NCI-H446 treated with DMSO at 0.1 percent for 48 hours (cell line): ENCODE data around the gene CRIM1.

ENCODE experiments used
- DNase-seq: peaks from one replicate; lab custom pipeline; 2025; lab: John Stamatoyannopoulos, UW

Gene CRIM1

DNA sequence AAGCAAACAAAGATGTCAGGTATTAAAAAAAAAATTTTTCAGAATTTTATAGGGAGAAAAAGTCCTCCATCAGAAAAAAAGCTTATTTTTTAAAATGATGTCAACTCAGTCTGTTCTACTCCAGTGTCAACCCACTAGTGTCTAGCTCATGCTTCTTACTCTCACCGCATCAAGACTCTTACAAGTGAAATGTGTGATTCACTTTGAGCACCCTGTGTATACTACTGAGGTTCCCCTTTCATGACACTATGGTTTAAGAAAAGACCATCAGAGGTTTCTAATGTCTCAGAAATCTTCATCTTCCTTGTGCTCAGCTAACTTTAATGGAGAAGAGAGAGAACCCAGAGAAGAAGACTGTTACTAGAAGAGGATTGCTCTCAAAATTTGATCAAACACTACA, 199.0 kb downstream of the CRIM1 start:
- DNase-seq = no peak

DNA sequence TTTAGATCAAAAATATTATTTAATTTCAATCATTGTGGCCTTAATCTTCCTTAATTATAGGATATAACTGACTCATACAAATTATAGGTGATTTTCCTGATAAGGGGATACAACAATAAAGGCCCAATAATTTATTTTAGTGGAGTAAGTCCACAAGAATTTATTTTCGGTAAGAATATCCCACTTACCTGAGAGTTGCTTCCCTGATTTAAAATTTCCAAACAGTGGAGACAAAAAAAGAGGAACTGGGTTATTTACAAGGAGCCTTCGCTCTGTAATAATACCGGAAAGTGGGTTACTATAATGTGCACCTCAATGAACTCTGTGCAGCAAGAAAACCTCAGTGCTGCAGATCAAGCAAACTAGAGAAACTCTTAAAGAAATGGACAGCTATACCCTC, 200.2 kb downstream of the CRIM1 start:
- no peak for DNase-seq

DNA sequence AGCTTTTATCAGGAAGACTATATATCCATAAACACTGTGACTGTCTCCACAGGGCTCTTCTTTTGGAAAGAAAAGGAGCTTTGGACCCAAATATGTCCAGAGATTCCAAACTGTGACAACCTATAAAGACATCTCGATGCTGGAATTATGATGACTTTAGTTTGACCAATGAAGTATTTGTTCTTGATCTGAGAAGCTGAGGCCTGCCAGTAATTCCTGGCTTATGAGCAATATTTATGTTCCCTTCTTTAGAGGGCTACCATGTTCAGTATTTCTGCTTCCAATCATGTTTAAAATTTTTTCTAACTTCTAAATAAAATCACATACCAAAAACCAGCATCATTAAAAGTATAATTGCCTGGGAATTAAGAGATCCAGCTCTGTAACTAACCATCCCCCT, 201.3 kb downstream of the CRIM1 start:
- DNase-seq = no peak

DNA sequence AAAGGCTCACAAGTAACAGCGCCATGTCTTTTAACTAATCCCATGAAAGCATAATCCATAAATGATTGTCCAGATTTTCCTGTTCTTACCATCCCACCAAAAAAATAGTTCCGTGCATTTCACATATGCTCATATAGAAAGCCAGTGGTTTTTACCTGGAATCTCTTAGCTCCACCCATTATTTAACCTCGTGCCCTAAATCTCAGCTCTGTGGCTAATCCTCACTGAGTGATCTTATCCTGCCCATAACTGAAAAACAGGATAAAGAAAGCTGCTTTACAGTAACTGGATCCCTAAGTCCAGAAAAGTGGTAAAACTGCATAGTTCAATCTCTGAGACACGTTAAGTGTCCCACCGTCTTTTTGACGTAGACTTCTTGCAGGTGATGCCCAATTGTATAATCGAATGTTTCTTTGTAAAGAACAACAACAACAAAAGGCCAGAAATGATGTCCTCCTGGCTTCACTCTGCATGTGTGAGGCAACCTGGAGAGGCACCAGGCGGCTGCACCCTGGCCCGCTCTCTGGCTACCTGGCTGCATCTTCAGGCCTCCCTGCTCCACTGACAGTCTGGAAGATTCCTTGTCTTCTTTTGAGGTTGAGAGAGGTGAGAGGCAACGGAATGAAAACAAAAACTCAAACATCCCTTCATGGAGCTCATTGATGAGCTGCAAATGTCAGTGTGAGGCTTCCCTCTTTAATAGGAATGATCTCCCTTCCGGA, 203.8 kb downstream of the CRIM1 start:
- no peak for DNase-seq

DNA sequence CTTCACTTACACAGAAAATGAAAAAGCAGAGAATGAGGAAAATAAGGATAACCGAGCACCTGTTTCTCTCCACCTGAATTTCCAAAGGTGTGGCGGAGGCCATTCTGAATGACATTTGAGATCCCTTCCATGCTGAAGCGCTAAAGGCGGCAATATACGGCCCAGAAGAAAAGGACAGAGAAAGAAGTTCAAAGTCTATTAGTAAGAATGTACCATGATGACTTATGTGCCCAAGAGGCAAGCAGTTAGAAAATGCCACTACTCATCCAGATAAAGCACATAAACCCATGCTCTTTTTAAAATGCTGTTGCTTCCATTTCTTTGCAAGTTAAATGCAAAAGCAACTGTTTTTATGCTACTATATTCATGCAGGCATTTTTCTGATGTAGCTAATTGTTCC, 205.1 kb downstream of the CRIM1 start:
- DNase-seq = no peak

DNA sequence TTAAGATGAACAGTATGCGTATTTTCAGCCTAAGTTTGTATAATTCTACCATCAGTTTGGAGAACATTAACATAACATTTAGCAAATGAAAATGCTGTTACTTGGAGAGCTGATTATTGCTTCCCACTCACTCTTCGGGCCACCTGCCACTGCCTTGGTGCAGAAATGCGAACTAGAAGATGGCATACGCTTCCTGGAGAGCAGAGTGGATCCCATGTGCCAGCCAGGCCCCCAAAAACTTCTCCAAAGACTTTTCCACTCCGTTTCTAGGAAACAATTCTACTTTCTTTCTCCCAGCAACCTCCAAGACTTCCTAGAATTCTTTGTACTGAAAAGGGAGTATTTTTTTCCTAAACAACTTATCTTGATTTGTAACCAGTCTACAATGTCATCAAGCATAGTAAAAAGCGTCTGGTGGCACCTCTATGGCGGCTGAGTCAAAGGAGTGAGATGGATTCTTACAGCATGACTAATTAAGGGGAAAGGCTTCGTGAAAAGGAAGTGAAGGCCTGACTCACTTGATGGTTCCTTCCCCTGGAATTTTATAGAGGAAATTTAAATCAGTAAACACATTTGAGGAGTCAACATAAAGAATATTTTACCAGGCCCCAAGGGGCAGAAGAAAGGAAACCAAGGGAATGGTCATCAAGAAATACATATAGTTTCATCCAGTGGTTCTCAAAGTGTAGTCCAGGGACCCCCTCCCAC, 205.8 kb downstream of the CRIM1 start:
- no peak for DNase-seq

DNA sequence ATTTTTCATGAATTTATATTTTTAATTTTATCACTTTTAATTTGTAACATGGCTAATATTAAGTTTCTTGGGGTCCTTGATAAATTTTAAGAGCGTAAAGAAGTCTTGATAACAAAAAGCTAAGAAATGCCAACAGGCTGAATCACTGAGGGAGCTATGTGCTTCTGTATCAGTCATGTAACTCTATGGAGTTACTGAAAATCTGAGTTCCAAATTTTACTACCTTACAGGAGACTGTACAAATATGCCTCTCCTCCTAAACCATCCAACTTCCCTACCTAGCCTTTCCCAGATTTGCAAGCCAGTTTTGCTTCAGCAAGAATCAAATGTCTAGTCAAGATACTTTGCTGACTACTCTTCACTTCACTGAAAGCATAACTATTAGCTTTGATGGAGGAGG, 206.7 kb downstream of the CRIM1 start:
- DNase-seq = no peak

DNA sequence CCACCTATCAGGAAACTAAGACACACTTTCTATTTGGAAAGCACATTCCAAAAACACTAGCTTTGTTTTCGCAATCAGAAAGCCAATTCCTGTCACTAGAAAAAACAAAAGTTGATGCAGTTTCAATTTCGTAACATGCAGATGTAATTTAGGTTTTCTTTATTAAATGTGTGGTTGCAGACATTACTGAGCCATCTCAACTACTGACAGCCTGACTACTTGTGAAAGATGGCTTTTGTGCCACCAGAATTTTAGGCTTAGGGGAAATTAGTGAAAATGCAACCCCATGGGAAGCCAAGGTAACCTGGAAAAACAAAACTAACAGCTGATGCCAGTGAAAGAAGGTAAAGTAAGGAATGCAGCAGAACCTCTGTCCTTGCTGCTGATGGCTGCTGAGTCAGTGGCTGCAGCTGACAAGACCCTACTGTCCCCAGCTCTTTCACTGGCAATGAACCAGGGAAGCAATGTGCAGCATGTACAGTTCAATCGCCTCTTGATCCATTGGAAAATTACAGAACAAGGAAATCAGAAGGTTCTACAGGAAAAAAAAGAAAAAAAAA, 207.5 kb downstream of the CRIM1 start:
- DNase-seq = no peak

DNA sequence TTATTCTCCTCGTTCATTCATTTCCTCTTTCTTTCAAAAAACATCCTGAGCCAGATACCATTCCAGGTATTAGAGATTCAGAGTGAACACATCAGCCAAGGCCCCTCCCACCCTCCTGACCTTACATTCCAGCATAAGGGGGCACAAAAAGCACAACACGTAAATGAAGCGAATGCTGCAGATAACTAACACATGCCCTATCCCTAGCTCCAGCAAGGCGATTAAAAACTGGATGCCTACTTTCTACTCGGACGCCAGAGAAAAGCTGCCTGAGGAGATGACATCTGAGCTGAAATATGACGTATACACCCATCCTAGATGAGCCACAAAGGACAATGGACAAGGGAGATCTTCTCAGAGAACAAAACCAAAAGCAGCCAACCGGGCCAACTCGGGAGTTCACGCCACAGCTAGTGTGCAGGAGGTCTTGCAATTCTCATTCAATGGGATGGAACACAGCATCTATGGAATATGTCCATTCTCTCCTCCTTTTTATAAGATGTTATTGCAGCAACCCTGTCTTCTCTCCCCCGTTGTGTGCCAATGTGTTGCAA, 208.9 kb downstream of the CRIM1 start:
- DNase-seq = no peak

DNA sequence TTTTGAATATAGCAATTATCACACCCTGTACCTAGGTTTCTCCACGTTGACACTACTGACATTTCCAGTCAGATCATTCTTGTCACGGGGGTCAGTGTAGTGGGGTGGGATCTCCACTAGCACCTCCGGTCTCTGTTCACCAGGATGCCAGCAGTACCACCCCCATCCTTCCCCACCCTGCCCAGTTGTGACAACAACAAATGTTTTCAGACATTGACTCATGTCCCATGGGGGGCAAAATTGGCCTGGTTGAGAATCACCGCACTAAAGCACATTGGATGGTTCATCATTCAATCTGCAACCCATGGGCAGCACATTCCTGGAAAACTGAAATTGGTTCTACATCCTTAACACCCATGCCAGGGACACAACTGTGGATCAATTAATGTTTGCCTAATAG, 210.1 kb downstream of the CRIM1 start:
- no peak for DNase-seq

DNA sequence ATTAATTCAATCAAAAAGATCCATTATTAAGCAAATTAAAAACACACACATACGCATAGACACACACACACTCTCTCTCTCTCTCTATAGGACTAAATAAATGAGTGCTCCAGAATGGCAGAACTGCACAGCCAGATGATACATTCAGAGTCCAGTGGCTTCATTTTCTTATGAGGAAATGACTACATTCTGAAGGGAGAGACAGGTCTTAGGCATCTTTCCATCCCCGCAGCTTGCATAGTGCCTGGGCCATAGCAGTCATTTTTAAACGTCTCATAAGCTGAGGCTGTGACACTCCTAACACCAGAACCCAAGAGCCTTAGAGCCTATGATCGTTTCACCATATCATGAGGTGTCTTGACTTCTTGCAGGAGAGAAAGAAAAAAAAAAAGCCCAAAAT, 211.3 kb downstream of the CRIM1 start:
- DNase-seq = no peak

DNA sequence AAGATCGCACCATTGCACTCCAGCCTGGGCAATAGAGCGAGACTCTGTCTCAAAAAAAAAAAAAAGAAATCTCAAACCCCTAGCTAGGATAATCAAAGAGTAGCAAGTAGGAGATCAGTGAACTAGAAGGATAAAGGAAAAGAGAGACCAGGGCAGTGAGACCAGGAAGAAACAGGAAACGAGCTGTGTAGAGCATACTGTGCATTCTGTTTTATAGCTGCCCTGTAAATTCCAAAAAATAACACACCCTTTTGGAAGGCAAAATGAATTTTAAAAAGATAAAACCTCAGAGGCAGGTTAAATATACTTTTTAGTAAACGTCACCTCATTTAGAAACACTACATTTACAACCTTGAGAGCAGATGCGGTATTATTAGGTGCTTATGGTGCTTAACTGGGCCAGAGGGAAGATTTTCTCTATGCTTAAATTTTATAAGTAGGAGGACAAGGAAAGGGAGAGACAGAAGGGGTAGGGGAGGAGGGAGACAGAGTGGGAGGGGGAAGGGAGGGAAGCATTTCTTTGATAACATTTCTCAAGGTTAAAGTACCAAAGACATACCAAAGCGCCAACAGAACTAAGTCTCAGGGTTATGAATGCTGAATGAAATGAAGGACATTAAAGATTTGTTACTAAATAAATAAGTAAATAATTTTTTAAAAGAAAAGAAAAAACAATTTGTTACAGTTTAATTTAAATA, 212.3 kb downstream of the CRIM1 start:
- no peak for DNase-seq

DNA sequence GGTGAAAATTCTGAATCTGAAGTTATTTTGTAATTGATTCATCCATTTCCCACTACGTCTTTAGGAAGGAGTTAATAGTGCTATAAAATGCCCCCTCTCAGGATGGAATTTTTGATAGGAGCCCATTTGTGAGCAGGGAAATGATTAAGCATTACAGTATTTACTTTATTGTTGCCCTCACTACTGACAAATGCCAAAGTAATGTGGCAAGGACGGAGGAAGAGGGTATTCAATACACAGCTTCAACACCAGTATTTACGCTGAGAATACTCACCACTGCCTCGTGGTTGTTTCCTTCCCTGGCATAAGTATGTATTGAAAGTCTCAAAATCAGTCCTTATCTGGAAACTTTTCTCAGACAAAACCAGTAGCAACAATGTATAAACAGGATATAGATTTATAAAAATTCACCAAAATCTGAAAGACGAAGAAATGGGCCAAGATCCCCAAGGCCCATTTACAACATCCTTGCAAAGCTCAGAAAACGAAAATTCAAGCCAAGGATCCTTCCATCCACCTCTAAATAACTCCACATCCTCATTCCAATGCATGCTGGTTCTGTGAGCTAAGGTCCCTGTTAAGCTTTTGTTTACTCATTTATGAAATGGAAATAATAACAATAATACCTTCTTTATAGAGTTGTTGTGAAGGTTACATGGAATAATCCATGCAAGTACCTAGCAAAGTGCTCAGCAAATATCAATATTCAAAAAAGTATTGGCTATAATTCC, 213.1 kb downstream of the CRIM1 start:
- no peak for DNase-seq

DNA sequence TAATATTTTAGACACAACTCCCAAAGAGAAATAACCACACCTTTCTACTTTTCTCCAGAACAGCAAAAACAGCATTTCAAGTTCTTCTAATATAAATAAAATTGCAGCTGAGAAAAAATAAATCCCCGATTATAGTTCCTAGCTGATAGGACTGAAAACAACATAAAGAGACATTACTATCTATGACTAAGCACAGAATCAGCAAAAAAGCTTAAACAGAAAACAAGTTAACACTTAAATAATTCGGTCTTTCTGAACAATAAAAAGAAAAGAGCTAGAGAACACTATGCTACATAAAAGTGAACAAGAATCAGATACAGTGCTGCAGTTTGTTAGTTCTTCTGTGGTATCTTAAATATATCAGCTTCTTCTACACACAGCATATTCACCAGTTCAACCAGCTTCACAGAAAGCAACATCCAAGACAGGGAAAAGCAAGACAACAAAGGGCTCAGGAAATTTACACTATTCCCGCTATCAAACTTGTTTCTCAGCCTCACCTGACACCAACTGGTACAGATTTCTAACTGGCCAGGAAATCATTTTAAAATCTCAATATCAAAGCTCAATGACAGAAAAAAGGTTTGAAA, 213.8 kb downstream of the CRIM1 start:
- DNase-seq = no peak

DNA sequence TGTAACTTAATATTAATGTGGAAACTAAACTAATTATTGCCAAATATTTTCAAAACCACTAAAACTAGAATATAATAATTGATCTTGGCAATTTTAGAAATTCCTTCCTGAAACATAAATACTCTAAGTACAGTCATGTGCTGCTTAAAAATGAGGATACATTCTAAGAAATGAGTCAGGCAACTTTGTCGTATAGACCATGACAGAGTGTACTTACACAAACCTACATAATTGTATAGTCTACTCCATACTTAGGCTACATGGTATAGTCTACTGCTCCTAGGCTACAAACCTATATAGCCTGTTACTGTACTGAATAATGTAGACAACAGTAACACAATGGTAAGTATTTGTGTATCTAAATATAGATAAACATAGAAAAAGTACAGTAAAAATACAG, 214.8 kb downstream of the CRIM1 start:
- no peak for DNase-seq

DNA sequence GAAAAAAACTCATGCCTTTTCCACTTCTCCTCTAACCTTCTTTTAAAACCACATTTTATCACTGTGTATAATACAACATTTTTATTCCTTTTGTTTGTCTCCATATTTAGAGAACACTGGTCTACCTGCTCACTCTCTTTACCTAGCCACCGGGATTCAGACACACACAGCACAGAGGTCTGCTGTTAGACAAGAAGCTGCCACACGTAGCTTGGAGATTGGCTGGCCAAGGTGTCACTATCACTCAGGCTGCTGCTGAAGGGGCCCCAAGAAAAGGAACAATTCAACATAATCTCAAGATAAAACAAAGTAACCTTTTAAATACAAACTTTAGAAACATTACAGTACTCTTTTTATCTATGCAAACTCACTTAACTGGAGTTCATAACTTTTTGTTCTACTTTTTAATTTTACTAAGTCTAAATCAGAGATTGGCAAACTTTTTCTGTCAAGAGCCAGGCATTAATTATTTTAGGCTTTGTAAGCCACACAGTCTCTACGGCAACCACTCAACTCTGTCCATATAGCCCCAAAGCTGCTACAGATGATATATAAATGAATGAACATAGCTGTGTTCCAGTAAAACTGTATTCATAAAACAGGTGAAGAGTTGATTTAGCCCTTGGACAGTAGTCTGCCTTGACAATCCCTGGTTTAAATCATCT, 216.6 kb downstream of the CRIM1 start:
- DNase-seq = no peak

DNA sequence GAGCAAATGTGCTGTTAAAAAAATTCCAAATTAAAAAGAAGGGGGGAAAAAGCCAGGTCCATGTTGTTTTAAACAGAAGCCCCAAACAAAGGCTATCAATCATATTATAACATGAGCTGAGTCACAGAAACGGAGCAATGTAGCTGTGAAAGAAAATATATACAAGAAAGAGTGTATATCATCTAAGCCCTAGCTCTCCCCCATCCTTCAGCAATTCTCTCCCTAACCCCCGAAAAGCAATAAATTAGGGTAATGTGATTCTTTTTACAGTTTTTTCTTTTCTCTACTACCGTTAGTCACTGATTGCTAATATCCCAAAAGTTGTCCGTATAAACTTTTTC, 217.1 kb downstream of the CRIM1 start:
- DNase-seq = no peak

DNA sequence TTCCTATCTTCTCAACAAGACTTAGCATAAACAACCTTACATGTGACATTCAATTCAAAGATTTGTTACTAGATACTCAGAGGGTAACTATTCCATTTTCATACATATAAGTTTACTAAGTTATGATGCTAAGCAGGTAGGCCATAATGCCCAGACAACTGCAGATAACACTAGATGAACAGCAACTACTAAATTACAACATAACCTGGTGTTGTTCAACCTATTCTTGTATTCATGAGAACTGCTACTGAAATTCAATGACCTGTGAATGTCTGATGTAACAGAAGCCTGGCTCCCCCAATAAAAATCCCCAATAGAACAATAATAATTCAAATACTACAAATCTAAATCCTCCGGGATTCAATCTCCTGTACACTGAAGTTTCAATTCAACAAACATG, 217.6 kb downstream of the CRIM1 start:
- no peak for DNase-seq

DNA sequence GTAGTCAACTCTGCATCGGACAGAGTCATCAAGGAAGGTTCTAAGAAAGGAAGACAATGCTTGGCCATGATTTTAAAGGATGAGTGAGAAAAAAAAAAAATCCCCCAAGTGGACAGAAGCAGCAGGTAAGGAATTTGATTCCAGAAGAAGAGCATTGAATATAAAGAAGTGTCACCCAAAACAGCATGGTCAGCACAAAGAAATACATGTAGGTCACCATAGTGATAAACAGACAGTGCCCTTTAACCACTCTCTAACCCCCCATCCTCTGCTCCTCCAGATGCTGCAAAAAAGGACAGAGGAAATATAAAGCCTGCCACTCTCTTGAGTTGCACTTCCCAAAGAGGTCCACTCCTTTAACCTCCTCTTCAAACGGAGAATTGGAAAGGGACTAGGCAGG, 219.0 kb downstream of the CRIM1 start:
- DNase-seq = no peak

DNA sequence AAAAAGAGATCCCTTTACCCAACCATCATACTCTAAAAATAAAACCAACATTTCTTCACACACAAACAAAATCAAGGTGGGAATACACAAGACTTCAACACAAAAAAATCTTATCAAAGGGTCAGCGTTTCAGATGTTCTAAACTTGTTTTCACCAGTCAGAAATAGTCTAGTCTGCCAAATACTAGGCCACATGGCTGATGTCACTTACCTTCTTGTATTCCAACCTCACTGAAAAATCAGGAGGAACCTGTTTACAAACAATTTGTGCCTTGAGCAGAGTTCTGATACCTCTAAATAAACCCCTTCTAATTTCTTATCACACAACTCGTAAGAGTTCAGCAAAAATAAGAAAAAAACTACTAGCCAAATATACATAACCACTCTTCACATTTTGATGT, 222.3 kb downstream of the CRIM1 start:
- DNase-seq = no peak
